Liver (tissue), 9 donors: Measurements from ENCODE around the gene TSPAN8. TPM values are rescaled to one million over a fixed set of nuclear protein-coding genes. Genes with fewer than 3 reads are reported as not detected.

ENCODE experiments used
- DNase-seq: peaks from one replicate; pipeline ENCODE4 v3.0.0-alpha.2; 2017; ENCODE audit warnings: low spot score
- H3K27ac ChIP-seq, 2 donors: one replicate each; pipeline ENCODE4 v1.7.0; 2013; ENCODE audit warnings: inconsistent platforms in 2 of 2, low read length in 2 of 2, control low read depth in 1 of 2, low read depth in 1 of 2, mild to moderate bottlenecking in 1 of 2
- H3K27me3 ChIP-seq, 4 donors: one replicate each; pipeline versions ENCODE4 v1.6.1 to v1.7.0; 2013; ENCODE audit warnings: low read length in 3 of 4, inconsistent platforms in 1 of 4, mild to moderate bottlenecking in 1 of 4, moderate library complexity in 1 of 4; ENCODE audit not compliant: control insufficient read depth in 4 of 4, insufficient read depth in 4 of 4
- H3K36me3 ChIP-seq, 4 donors: one replicate each; pipeline versions ENCODE4 v1.6.1 to v1.7.0; 2013; ENCODE audit warnings: low read length in 3 of 4, mild to moderate bottlenecking in 3 of 4, low read depth in 1 of 4, moderate library complexity in 1 of 4; ENCODE audit not compliant: control insufficient read depth in 4 of 4, insufficient read depth in 3 of 4
- H3K4me1 ChIP-seq, 4 donors: one replicate each; pipeline versions ENCODE4 v1.6.1 to v1.7.0; 2013; ENCODE audit warnings: low read length in 3 of 4, mild to moderate bottlenecking in 3 of 4, moderate library complexity in 1 of 4; ENCODE audit not compliant: control insufficient read depth in 4 of 4, insufficient read depth in 4 of 4
- H3K4me3 ChIP-seq, 3 donors: one replicate each; pipeline versions ENCODE4 v1.6.1 to v1.7.0; 2013; ENCODE audit warnings: low read length in 3 of 3, control low read depth in 1 of 3, low read depth in 1 of 3, mild to moderate bottlenecking in 1 of 3
- H3K9ac ChIP-seq, 2 donors: one replicate each; pipeline ENCODE4 v1.7.0; 2013; ENCODE audit warnings: low read length in 2 of 2, mild to moderate bottlenecking in 2 of 2, moderate library complexity in 2 of 2, control low read depth in 1 of 2, low read depth in 1 of 2
- H3K9me3 ChIP-seq, 4 donors: one replicate each; pipeline versions ENCODE4 v1.6.1 to v1.7.0; 2013; ENCODE audit warnings: low read length in 3 of 4; ENCODE audit not compliant: control insufficient read depth in 4 of 4
- YY1 ChIP-seq: IDR thresholded peaks from 2 replicates; pipeline ENCODE4 v1.6.1; 2016; ENCODE audit warnings: antibody characterized with exemption, mild to moderate bottlenecking
- WGBS: extraction: QIAGEN DNeasy Blood & Tissue Kit; methylation state at CpG from one replicate; pipeline ENCODE4 v1.1.7; 2013; 5-methylcytosine and 5-hydroxymethylcytosine counted together
- polyA plus RNA-seq, 2 donors: library from polyadenylated mRNA; stranded (reverse) in 1 of 2; unstranded in 1 of 2; fragments of 200-250 nt in 1 of 2; fragments of >200 nt in 1 of 2; fragmentation: Nextera tagmentation in 1 of 2; extraction: Ambion mirVana in 1 of 2; gene quantifications; one replicate each; pipeline versions ENCODE4 v1.2.1 to v1.2.3, GENCODE V29; 2013 to 2015
- total RNA-seq, 2 donors: library from RNA; depleted of rRNA; stranded (reverse); fragments of >200 nt; gene quantifications; one replicate each; pipeline ENCODE4 v1.2.3, GENCODE V29; 2014
- TF ChIP-seq, protein P1 (sequence below): fragments of 150-350 bp; IDR thresholded peaks from 2 replicates; pipeline ENCODE4 v1.5.1; 2017; ENCODE audit warnings: improper control_type of control experiment, low read depth, low read length; ENCODE audit not compliant: missing input control
- TF ChIP-seq, protein P2 (sequence below): IDR thresholded peaks from 2 replicates; pipeline ENCODE4 v1.6.1; 2016; ENCODE audit warnings: antibody characterized with exemption, mild to moderate bottlenecking
- TF ChIP-seq, protein P3 (sequence below): IDR thresholded peaks from 2 replicates; pipeline ENCODE4 v1.6.1; 2016; ENCODE audit warnings: antibody characterized with exemption
- donor health status: healthy.
- donor health status: healthy.
- donor health status: healthy.
- donor health status: healthy.
- donor health status: healthy.

The TSPAN8 gene
- total and polyA plus RNA-seq, 4 donors = 0.65 to 9.3 (median 5.2) TPM

DNA sequence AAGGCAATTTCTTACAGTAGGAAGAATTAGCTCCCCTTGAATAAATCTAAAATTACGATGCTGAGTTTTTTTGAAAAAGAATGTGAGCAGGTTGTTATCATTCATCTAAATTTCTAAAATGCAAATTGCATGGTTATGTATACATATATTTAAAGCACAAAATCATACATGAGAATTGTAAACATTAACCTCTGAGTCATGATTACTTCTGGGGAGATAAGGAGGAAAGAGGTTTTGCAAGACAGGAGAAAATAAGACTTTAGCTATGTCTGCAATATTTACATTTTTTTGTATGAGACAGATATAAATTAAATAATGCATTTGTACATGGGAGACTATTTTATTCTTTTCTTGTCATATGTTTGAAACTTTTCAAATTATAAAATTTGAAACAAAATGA is 72.2 kb downstream of the TSPAN8 start (continued):
- TF ChIP-seq, protein P1, sequence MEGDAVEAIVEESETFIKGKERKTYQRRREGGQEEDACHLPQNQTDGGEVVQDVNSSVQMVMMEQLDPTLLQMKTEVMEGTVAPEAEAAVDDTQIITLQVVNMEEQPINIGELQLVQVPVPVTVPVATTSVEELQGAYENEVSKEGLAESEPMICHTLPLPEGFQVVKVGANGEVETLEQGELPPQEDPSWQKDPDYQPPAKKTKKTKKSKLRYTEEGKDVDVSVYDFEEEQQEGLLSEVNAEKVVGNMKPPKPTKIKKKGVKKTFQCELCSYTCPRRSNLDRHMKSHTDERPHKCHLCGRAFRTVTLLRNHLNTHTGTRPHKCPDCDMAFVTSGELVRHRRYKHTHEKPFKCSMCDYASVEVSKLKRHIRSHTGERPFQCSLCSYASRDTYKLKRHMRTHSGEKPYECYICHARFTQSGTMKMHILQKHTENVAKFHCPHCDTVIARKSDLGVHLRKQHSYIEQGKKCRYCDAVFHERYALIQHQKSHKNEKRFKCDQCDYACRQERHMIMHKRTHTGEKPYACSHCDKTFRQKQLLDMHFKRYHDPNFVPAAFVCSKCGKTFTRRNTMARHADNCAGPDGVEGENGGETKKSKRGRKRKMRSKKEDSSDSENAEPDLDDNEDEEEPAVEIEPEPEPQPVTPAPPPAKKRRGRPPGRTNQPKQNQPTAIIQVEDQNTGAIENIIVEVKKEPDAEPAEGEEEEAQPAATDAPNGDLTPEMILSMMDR = no peak

DNA sequence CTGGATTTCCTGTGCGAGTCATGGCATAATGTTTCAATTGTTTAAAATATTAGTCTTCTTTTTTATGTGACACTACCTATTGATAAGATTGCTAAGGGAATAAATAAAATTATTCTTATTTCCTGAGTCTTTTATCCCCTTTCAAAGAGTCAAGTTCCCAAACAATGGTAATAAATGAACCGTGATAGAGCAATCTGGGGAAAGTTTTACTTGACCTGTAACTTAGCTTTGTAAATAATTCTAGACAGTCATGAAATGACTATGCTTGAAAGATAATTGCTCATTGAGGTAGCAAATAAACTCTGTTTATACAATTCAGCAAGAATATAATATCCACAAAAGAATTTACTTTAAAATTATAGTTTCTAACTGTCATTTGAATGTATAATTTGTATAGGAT is 82.1 kb downstream of the TSPAN8 start:
- no peak overlapping the region for H3K9ac ChIP-seq
- H3K36me3 ChIP-seq = no peaks in the 10 kb centered on the region
- no peak overlapping the region for H3K27ac ChIP-seq
- WGBS = 77% methylated on average over 2 of the region's 2 CpGs
- no peaks in the 10 kb centered on the region for H3K9me3 ChIP-seq
- TF ChIP-seq, protein P2, sequence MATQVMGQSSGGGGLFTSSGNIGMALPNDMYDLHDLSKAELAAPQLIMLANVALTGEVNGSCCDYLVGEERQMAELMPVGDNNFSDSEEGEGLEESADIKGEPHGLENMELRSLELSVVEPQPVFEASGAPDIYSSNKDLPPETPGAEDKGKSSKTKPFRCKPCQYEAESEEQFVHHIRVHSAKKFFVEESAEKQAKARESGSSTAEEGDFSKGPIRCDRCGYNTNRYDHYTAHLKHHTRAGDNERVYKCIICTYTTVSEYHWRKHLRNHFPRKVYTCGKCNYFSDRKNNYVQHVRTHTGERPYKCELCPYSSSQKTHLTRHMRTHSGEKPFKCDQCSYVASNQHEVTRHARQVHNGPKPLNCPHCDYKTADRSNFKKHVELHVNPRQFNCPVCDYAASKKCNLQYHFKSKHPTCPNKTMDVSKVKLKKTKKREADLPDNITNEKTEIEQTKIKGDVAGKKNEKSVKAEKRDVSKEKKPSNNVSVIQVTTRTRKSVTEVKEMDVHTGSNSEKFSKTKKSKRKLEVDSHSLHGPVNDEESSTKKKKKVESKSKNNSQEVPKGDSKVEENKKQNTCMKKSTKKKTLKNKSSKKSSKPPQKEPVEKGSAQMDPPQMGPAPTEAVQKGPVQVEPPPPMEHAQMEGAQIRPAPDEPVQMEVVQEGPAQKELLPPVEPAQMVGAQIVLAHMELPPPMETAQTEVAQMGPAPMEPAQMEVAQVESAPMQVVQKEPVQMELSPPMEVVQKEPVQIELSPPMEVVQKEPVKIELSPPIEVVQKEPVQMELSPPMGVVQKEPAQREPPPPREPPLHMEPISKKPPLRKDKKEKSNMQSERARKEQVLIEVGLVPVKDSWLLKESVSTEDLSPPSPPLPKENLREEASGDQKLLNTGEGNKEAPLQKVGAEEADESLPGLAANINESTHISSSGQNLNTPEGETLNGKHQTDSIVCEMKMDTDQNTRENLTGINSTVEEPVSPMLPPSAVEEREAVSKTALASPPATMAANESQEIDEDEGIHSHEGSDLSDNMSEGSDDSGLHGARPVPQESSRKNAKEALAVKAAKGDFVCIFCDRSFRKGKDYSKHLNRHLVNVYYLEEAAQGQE = no peak
- TF ChIP-seq YY1 = no peak
- TF ChIP-seq, protein P3, sequence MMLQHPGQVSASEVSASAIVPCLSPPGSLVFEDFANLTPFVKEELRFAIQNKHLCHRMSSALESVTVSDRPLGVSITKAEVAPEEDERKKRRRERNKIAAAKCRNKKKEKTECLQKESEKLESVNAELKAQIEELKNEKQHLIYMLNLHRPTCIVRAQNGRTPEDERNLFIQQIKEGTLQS = no peak
- no peaks in the 10 kb centered on the region for H3K27me3 ChIP-seq
- H3K4me1 ChIP-seq = no peaks in the 10 kb centered on the region
- DNase-seq = no peak
- no peak overlapping the region for H3K4me3 ChIP-seq

Other genes starting within 250 kb of the TSPAN8 start
- under 1 TPM in 1 of 2 donors, not detected in 1; 0.08 TPM for gene PTPRR, start 237.3 kb downstream of the TSPAN8 start, total RNA-seq
- gene PTPRR, start 237.3 kb downstream of the TSPAN8 start, polyA plus RNA-seq = under 1 TPM in 1 of 2 donors, not detected in 1; 0.02 TPM